Loucy (cell line): ENCODE results near the gene FAR2.

Experiments used
- EZH2phosphoT487 ChIP-seq: fragments of 200-600 bp; IDR thresholded peaks from 2 replicates; pipeline ENCODE4 v1.6.1; 2018; ENCODE audit warnings: antibody characterized with exemption, mild to moderate bottlenecking, moderate library complexity, borderline replicate concordance
- TF ChIP-seq, protein P1 (sequence below): fragments of 200-600 bp; sonication (generic); conservative IDR thresholded peaks from 2 replicates; pipeline ENCODE4 v1.5.1; 2014; ENCODE audit warnings: mild to moderate bottlenecking, antibody characterized with exemption, low read length

DNA sequence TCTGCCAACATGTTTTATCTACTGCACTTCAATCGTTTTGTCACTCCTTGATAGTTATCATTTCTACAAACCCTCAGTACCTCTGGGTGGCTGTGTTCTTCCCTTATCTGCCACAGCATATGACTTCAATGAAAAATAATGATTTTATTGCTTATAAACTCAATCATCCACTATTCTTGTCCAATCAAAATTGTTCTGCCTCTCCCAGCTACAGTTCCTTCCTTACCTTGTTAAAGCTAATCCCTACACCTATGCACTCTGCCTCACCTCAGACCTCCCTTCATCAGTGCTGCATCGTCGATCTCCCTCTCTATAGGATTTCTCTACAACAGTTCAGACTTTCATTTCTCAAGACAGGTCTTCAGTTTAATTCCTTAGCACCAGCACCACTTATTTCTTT is 173.1 kb downstream of the FAR2 start:
- TF ChIP-seq, protein P1, sequence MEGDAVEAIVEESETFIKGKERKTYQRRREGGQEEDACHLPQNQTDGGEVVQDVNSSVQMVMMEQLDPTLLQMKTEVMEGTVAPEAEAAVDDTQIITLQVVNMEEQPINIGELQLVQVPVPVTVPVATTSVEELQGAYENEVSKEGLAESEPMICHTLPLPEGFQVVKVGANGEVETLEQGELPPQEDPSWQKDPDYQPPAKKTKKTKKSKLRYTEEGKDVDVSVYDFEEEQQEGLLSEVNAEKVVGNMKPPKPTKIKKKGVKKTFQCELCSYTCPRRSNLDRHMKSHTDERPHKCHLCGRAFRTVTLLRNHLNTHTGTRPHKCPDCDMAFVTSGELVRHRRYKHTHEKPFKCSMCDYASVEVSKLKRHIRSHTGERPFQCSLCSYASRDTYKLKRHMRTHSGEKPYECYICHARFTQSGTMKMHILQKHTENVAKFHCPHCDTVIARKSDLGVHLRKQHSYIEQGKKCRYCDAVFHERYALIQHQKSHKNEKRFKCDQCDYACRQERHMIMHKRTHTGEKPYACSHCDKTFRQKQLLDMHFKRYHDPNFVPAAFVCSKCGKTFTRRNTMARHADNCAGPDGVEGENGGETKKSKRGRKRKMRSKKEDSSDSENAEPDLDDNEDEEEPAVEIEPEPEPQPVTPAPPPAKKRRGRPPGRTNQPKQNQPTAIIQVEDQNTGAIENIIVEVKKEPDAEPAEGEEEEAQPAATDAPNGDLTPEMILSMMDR, result no peak
- no peak for TF ChIP-seq EZH2phosphoT487
